Stomach (tissue), 9 donors: Measurements from ENCODE around the gene CD9. TPM values are rescaled to one million over a fixed set of nuclear protein-coding genes. Genes with fewer than 3 reads are reported as not detected.

Experiments used
- DNase-seq, 2 donors: peaks; one replicate each; pipeline versions ENCODE4 v3.0.0 to v3.0.0-alpha.2; 2013 to 2019
- H3K27ac ChIP-seq, 5 donors: fragments of 200-600 bp in 4 of 5; sonication (generic) in 4 of 5; one replicate each; pipeline ENCODE4 v1.5.1; 2013 to 2019; ENCODE audit warnings: mild to moderate bottlenecking in 1 of 5, moderate library complexity in 1 of 5
- H3K27me3 ChIP-seq, 3 donors: fragments of 200-600 bp; sonication (generic); one replicate each; pipeline ENCODE4 v1.5.1; 2017 to 2019; ENCODE audit warnings: mixed run types in 1 of 3
- H3K36me3 ChIP-seq, 4 donors: fragments of 200-600 bp; sonication (generic); 1 replicate in 3 of 4; 2 replicates in 1 of 4; pipeline ENCODE4 v1.5.1; 2016 to 2019
- H3K4me1 ChIP-seq, 4 donors: fragments of 200-600 bp; sonication (generic); one replicate each; pipeline ENCODE4 v1.5.1; 2016 to 2019
- H3K4me3 ChIP-seq, 4 donors: fragments of 200-600 bp; sonication (generic) in 3 of 4; one replicate each; pipeline ENCODE4 v1.5.1; 2016 to 2019; ENCODE audit warnings: mild to moderate bottlenecking in 1 of 4
- H3K9me3 ChIP-seq, 4 donors: fragments of 200-600 bp; sonication (generic); one replicate each; pipeline ENCODE4 v1.5.1; 2016 to 2019
- CTCF ChIP-seq, 7 experiments: fragments of 450-650 bp in 4 of 7; fragments of 200-600 bp in 3 of 7; sonication (generic) in 3 of 7; IDR thresholded peaks; one replicate each; pipeline ENCODE4 v1.5.1; 2016 to 2019; ENCODE audit warnings: antibody characterized with exemption in 7 of 7, control low read depth in 2 of 7, mild to moderate bottlenecking in 1 of 7
- EP300 ChIP-seq: sonication (generic); formaldehyde crosslinking; IDR thresholded peaks from one replicate; pipeline ENCODE4 v1.6.1; 2017; ENCODE audit warnings: antibody characterized with exemption
- POLR2A ChIP-seq, 4 donors: fragments of 450-650 bp; IDR thresholded peaks; one replicate each; pipeline ENCODE4 v1.6.1; 2016; ENCODE audit warnings: antibody characterized with exemption in 4 of 4, control low read depth in 2 of 4, mild to moderate bottlenecking in 1 of 4, moderate library complexity in 1 of 4
- POLR2AphosphoS5 ChIP-seq, 3 donors: sonication (generic); formaldehyde crosslinking; IDR thresholded peaks; one replicate each; pipeline ENCODE4 v1.6.1; 2016; ENCODE audit warnings: antibody characterized with exemption in 3 of 3
- WGBS, 5 donors: extraction: QIAGEN DNeasy Blood & Tissue Kit in 3 of 5; methylation state at CpG; one replicate each; pipeline versions ENCODE4 v1.1.5 to v1.1.7; 2013 to 2018; 5-methylcytosine and 5-hydroxymethylcytosine counted together
- intact Hi-C: fragments of 100-400 bp; cut with DNase I; formaldehyde crosslinking; loops from one replicate; pipeline ENCODE4 v1.15.1; 2023; ENCODE audit warnings: low total_unique reads
- polyA plus RNA-seq, 3 donors: library from polyadenylated mRNA; stranded (reverse); fragments of 200-250 nt; gene quantifications; one replicate each; pipeline ENCODE4 v1.2.3, GENCODE V29; 2013
- total RNA-seq, 5 donors: library from RNA; depleted of rRNA; stranded (reverse); fragments of >200 nt; gene quantifications; one replicate each; pipeline versions ENCODE4 v1.1.0 to v1.2.3, GENCODE V29; 2014 to 2016
- donor health status: healthy with polysubstance abuse.
- donor health status: Bipolar disorder and iron deficiency.
- donor health status: healthy.

Gene CD9
- total and polyA plus RNA-seq, 8 donors = 51.0 to 421 (median 139) TPM

- H3K36me3 ChIP-seq = peaks cover 0 to 8% (median 0%) of the 10 kb centered on the region in 4 donors
- no peaks in the 10 kb centered on the region for H3K9me3 ChIP-seq
- H3K4me1 ChIP-seq = peaks cover 76 to 100% (median 91%) of the 10 kb centered on the region in 4 donors
- no peak overlapping the region for H3K4me3 ChIP-seq
- no peaks in the 10 kb centered on the region for H3K27me3 ChIP-seq
- H3K27ac ChIP-seq = peak overlapping the region; percentile 42 to 99 (median 90)
- peak; percentile 70 to 86 for DNase-seq
- WGBS, 5 donors = 28 to 35% (median 32%) methylated on average over 12 of the region's 12 CpGs
- TF ChIP-seq POLR2AphosphoS5 (IDR thresholded peaks at IDR 0.05) (peak in 1 of 3 donors; percentile 57), EP300 (no peak)
- intact Hi-C loops = no loop called here
Observed at GRCh38 chr12:6222078-6222654, 22.0 kb downstream of the CD9 start.

DNA sequence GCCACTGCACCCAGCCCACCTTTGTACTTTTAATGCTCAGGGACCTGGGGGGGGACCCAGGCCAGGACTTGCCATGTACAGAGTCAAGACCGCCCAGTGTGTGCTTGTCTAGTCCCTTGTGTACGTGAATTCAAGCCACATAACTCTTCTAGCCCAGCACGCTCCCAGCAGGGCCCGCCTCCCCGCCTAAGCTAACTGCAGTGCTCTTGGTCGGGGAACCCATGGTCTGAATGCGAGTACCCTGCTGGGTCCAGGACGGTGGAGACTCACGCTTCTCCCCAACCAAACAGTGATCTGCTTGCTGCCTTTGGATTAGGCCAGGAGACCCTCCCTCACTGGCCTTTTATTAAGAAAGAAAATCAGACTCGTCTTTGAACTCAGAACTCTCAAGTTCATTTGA is 23.3 kb downstream of the CD9 start:
- H3K27me3 ChIP-seq = no peaks in the 10 kb centered on the region
- no peak for TF ChIP-seq EP300
- no peak for TF ChIP-seq CTCF (IDR thresholded peaks at IDR 0.05)
- TF ChIP-seq POLR2A (IDR thresholded peaks at IDR 0.05) = no peak
- 86 to 94% (median 91%) methylated on average over 8 to 10 of the region's 10 CpGs for WGBS, 5 donors
- H3K4me3 ChIP-seq = no peak overlapping the region
- DNase-seq = no peak
- H3K9me3 ChIP-seq = no peaks in the 10 kb centered on the region
- intact Hi-C loops = no loop called here
- H3K27ac ChIP-seq = peak overlapping the region in 4 of 5 donors; percentile 89 to 99 (median 90)
- H3K4me1 ChIP-seq = peaks cover 78 to 100% (median 92%) of the 10 kb centered on the region in 4 donors
- H3K36me3 ChIP-seq = peaks cover 0 to 19% (median 4%) of the 10 kb centered on the region in 4 donors

DNA sequence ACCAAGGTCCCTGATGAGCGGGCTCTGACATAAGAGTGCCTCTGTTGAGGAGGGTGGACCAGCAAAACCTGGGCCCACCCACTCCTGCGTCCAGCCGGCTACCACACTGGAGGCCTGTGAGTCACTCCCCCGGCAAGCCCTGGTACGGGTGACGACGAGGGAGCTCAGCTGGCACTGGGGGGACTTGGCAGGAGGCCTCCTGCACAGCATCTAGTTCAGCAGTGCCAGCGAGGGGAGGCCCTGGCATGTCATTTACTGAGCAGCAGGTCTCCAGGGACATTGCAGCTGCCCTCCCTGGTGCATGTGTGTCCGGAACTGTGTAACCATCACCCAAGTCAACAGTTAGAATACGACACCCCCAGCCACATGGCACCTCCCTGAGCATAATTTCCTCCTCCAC is 24.4 kb downstream of the CD9 start:
- H3K4me1 ChIP-seq = peaks cover 78 to 100% (median 96%) of the 10 kb centered on the region in 4 donors
- no peaks in the 10 kb centered on the region for H3K9me3 ChIP-seq
- H3K27ac ChIP-seq = peak overlapping the region; percentile 5 to 99 (median 90)
- WGBS, 5 donors = 57 to 82% (median 73%) methylated on average over 3 to 10 of the region's 10 CpGs
- no peak overlapping the region for H3K4me3 ChIP-seq
- intact Hi-C loops = no loop called here
- peak in 1 of 2 donors; percentile 63 for DNase-seq
- TF ChIP-seq EP300 (no peak), POLR2AphosphoS5 (IDR thresholded peaks at IDR 0.05) (peak in 2 of 3 donors; percentile 42 to 49), POLR2A (IDR thresholded peaks at IDR 0.05) (no peak), CTCF (IDR thresholded peaks at IDR 0.05) (no peak)
- H3K27me3 ChIP-seq = no peaks in the 10 kb centered on the region
- peaks cover 0 to 19% (median 4%) of the 10 kb centered on the region in 4 donors for H3K36me3 ChIP-seq

- H3K9me3 ChIP-seq = no peaks in the 10 kb centered on the region
- 43 to 66% (median 54%) methylated on average over 5 of the region's 5 CpGs for WGBS, 5 donors
- no peak overlapping the region for H3K4me3 ChIP-seq
- TF ChIP-seq POLR2A (IDR thresholded peaks at IDR 0.05) = no peak
- no peak for TF ChIP-seq CTCF (IDR thresholded peaks at IDR 0.05)
- TF ChIP-seq EP300 = no peak
- TF ChIP-seq POLR2AphosphoS5 (IDR thresholded peaks at IDR 0.05) = no peak
- DNase-seq = no peak
- peak overlapping the region; percentile 43 to 99 (median 90) for H3K27ac ChIP-seq
- intact Hi-C loops = no loop called here
- no peaks in the 10 kb centered on the region for H3K27me3 ChIP-seq
- peaks cover 0 to 19% (median 4%) of the 10 kb centered on the region in 4 donors for H3K36me3 ChIP-seq
- H3K4me1 ChIP-seq = peaks cover 80 to 100% (median 97%) of the 10 kb centered on the region in 4 donors
Observed at GRCh38 chr12:6225630-6226001, 25.4 kb downstream of the CD9 start.
